CD14-positive monocyte (primary cell): ENCODE data around the gene PAPOLA. TPM values are rescaled to one million over a fixed set of nuclear protein-coding genes. Genes with fewer than 3 reads are reported as not detected.

Source experiments
- DNase-seq, 3 donors: peaks; one replicate each; pipeline ENCODE4 v3.0.0-alpha.2; 2011 to 2022
- H2AFZ ChIP-seq: 2 replicates; pipeline ENCODE4 v1.6.0; 2012; ENCODE audit warnings: mild to moderate bottlenecking, low read depth, low read length, inconsistent platforms; ENCODE audit not compliant: insufficient read depth, poor library complexity, severe bottlenecking
- H3K27ac ChIP-seq, 2 donors: 1 replicate in 1 of 2; 2 replicates in 1 of 2; pipeline ENCODE4 v1.5.1; 2012 to 2013; ENCODE audit warnings: low read length in 2 of 2, control low read depth in 1 of 2, inconsistent platforms in 1 of 2, low read depth in 1 of 2, mild to moderate bottlenecking in 1 of 2
- H3K27me3 ChIP-seq, 2 donors: one replicate each; pipeline versions ENCODE4 v1.6.0 to v1.6.1; 2011 to 2013; ENCODE audit warnings: low read length in 2 of 2; ENCODE audit not compliant: control insufficient read depth in 2 of 2, insufficient read depth in 2 of 2
- H3K36me3 ChIP-seq, 2 donors: replicated peaks in 1 of 2; 1 replicate in 1 of 2; 2 replicates in 1 of 2; pipeline versions ENCODE4 v1.5.1 to v1.6.1; 2012 to 2013; ENCODE audit warnings: low read length in 2 of 2, control low read depth in 1 of 2, inconsistent platforms in 1 of 2, mild to moderate bottlenecking in 1 of 2; ENCODE audit not compliant: insufficient read depth in 2 of 2, control insufficient read depth in 1 of 2
- H3K4me1 ChIP-seq, 2 donors: 1 replicate in 1 of 2; 2 replicates in 1 of 2; pipeline versions ENCODE4 v1.5.1 to v1.6.1; 2012 to 2013; ENCODE audit warnings: low read length in 2 of 2, control low read depth in 1 of 2, inconsistent platforms in 1 of 2, mild to moderate bottlenecking in 1 of 2, moderate library complexity in 1 of 2; ENCODE audit not compliant: insufficient read depth in 2 of 2, control insufficient read depth in 1 of 2
- H3K4me2 ChIP-seq: replicated peaks from 2 replicates; pipeline ENCODE3; 2012; ENCODE audit warnings: low read length, moderate library complexity, mild to moderate bottlenecking; ENCODE audit not compliant: poor library complexity, severe bottlenecking; ENCODE audit errors: extremely low read depth
- H3K4me3 ChIP-seq, 3 experiments: fragments of 200-600 bp in 1 of 3; sonication (generic) in 1 of 3; replicated peaks in 1 of 3; 1 replicate in 2 of 3; 2 replicates in 1 of 3; pipeline ENCODE4 v1.5.1; 2011 to 2013; ENCODE audit warnings: low read length in 3 of 3, mild to moderate bottlenecking in 3 of 3, control low read depth in 2 of 3, low read depth in 2 of 3, inconsistent platforms in 1 of 3, moderate library complexity in 1 of 3
- H3K79me2 ChIP-seq: 2 replicates; pipeline ENCODE4 v1.6.0; 2012; ENCODE audit warnings: mild to moderate bottlenecking, control low read depth, inconsistent platforms, low read length, moderate library complexity; ENCODE audit not compliant: insufficient read depth
- H3K9ac ChIP-seq: 2 replicates; pipeline ENCODE4 v1.6.0; 2017; ENCODE audit warnings: low read length, mild to moderate bottlenecking; ENCODE audit not compliant: insufficient read depth, poor library complexity, severe bottlenecking
- H3K9me3 ChIP-seq, 2 donors: replicated peaks in 1 of 2; 1 replicate in 1 of 2; 2 replicates in 1 of 2; pipeline versions ENCODE4 v1.5.1 to v1.6.1; 2012 to 2013; ENCODE audit warnings: low read length in 2 of 2, control low read depth in 1 of 2; ENCODE audit not compliant: control insufficient read depth in 1 of 2, insufficient read depth in 1 of 2
- H4K20me1 ChIP-seq: 2 replicates; pipeline ENCODE4 v1.6.0; 2012; ENCODE audit warnings: mild to moderate bottlenecking, low read length, control low read depth, moderate library complexity; ENCODE audit not compliant: insufficient read depth
- H3K27ac Mint-ChIP-seq, 7 donors: one replicate each; pipeline ENCODE4 v1.8.0; 2020; ENCODE audit warnings: mild to moderate bottlenecking in 7 of 7, mixed read lengths in 7 of 7, moderate library complexity in 6 of 7, inconsistent platforms in 2 of 7
- H3K27me3 Mint-ChIP-seq, 3 donors: one replicate each; pipeline ENCODE4 v1.8.0; 2021 to 2022; ENCODE audit warnings: low read depth in 3 of 3, mild to moderate bottlenecking in 3 of 3, mixed read lengths in 3 of 3, moderate library complexity in 3 of 3, inconsistent platforms in 1 of 3
- H3K36me3 Mint-ChIP-seq, 2 donors: one replicate each; pipeline ENCODE4 v1.8.0; 2020; ENCODE audit warnings: mixed read lengths in 2 of 2, inconsistent platforms in 1 of 2, mild to moderate bottlenecking in 1 of 2
- H3K4me1 Mint-ChIP-seq: one replicate; pipeline ENCODE4 v1.8.0; 2020; ENCODE audit warnings: mild to moderate bottlenecking, mixed read lengths
- H3K4me3 Mint-ChIP-seq, 2 donors: one replicate each; pipeline ENCODE4 v1.8.0; 2020; ENCODE audit warnings: mild to moderate bottlenecking in 2 of 2, mixed read lengths in 2 of 2, moderate library complexity in 1 of 2
- H3K9me3 Mint-ChIP-seq, 7 donors: one replicate each; pipeline ENCODE4 v1.8.0; 2020 to 2022; ENCODE audit warnings: mixed read lengths in 7 of 7, mild to moderate bottlenecking in 6 of 7, moderate library complexity in 6 of 7, inconsistent platforms in 2 of 7
- WGBS: methylation state at CpG from one replicate; pipeline ENCODE4 v1.1.5; 2013; ENCODE audit warnings: missing lambda C conversion rate; ENCODE audit not compliant: insufficient coverage; 5-methylcytosine and 5-hydroxymethylcytosine counted together
- intact Hi-C, 2 donors: fragments of 100-400 bp; cut with micrococcal nuclease; formaldehyde crosslinking; loops; one replicate each; pipeline versions ENCODE4 v1.15.0 to v1.15.1; 2023
- polyA plus RNA-seq, 3 donors: library from polyadenylated mRNA; depleted of rRNA in 1 of 3; unstranded in 2 of 3; stranded (reverse) in 1 of 3; fragments of 300-500 nt in 2 of 3; fragments of >200 nt in 1 of 3; fragmentation: Illumina TruSeq in 2 of 3; gene quantifications; 1 replicate in 2 of 3; 2 replicates in 1 of 3; pipeline ENCODE4 v1.2.3, GENCODE V29; 2012 to 2021
- TF ChIP-seq, protein P1 (sequence below): fragments of 200-600 bp; IDR thresholded peaks from one replicate; pipeline ENCODE4 v1.8.0; 2022; ENCODE audit warnings: antibody characterized with exemption, mild to moderate bottlenecking

The PAPOLA gene
- polyA plus RNA-seq, 3 donors: 57.9 to 87.5 (median 80.3) TPM

DNA sequence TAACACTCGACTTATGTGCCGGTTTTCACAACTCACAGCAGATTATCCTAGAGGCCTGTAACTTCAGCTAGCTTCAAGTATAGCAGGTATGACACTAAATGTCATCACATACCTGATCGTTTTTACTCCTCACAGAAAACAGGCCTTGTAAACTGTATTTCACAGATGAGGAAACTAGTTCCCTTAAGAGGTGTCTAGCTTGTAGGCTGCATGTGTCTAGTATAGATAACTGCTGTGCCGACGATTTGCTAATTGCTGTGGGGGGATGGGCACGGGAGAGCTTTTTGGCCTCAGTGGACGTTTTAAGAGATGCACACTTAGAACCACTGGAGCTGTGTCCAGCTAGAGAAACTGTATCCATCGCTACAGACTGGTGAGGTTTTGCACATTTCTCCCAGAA is 78.8 kb downstream of the PAPOLA start:
- Histone ChIP-seq H3K9me3 (no peaks in the 10 kb centered on the region), H3K4me1 (no peaks in the 10 kb centered on the region), H3K79me2 (no peaks in the 10 kb centered on the region), H4K20me1 (no peaks in the 10 kb centered on the region), H3K4me3 (no peak overlapping the region), H3K9ac (no peak overlapping the region), H3K4me2 (no peak overlapping the region), H3K36me3 (no peaks in the 10 kb centered on the region), H3K27ac (no peak overlapping the region), H3K27me3 (peaks cover 0 to 15% of the 10 kb centered on the region in 2 donors), H2AFZ (no peak overlapping the region)
- Mint-ChIP-seq H3K36me3 (no peaks in the 10 kb centered on the region), H3K27ac (peak overlapping the region in 1 of 7 donors; percentile 23), H3K4me1 (peaks cover 3% of the 10 kb centered on the region), H3K27me3 (peaks cover 16 to 28% (median 26%) of the 10 kb centered on the region in 3 donors), H3K9me3 (no peaks in the 10 kb centered on the region), H3K4me3 (no peak overlapping the region)
- DNase-seq: no peak
- intact Hi-C loops: no loop called here
- WGBS: 87% methylated on average over 7 of the region's 8 CpGs
- TF ChIP-seq, protein P1, sequence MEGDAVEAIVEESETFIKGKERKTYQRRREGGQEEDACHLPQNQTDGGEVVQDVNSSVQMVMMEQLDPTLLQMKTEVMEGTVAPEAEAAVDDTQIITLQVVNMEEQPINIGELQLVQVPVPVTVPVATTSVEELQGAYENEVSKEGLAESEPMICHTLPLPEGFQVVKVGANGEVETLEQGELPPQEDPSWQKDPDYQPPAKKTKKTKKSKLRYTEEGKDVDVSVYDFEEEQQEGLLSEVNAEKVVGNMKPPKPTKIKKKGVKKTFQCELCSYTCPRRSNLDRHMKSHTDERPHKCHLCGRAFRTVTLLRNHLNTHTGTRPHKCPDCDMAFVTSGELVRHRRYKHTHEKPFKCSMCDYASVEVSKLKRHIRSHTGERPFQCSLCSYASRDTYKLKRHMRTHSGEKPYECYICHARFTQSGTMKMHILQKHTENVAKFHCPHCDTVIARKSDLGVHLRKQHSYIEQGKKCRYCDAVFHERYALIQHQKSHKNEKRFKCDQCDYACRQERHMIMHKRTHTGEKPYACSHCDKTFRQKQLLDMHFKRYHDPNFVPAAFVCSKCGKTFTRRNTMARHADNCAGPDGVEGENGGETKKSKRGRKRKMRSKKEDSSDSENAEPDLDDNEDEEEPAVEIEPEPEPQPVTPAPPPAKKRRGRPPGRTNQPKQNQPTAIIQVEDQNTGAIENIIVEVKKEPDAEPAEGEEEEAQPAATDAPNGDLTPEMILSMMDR: no peak

DNA sequence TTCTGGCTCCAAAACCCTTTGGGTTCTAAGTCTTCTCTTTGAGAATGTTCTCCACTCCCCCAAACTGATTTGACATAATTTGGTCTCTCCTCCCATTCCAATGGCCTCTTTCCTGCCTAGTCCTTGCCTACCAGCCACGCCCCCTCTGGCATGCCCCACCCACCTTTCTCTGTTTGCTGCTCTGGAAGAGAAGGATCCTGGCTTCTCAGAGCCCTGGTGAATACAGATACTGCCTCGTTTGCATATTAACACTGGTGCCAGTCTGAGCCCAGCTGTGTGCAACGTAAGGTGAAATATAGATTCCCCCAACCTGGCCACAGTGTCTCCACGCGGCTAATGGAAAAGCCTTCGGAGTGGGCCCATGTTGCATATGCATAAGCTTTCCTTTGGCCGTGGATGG is 79.7 kb downstream of the PAPOLA start:
- no peak overlapping the region for H3K27ac ChIP-seq
- H3K27me3 ChIP-seq: peaks cover 0 to 15% of the 10 kb centered on the region in 2 donors
- no peak overlapping the region for H3K9ac ChIP-seq
- H3K4me2 ChIP-seq: no peak overlapping the region
- H3K9me3 ChIP-seq: no peaks in the 10 kb centered on the region
- TF ChIP-seq, protein P1: no peak
- no peak for DNase-seq
- intact Hi-C loops: no loop called here
- WGBS: 95% methylated on average over 6 of the region's 7 CpGs
- H3K36me3 ChIP-seq: no peaks in the 10 kb centered on the region
- H3K4me1 Mint-ChIP-seq: peaks cover 3% of the 10 kb centered on the region
- H3K27ac Mint-ChIP-seq: no peak overlapping the region
- no peaks in the 10 kb centered on the region for H3K79me2 ChIP-seq
- H3K4me3 Mint-ChIP-seq: no peak overlapping the region
- H4K20me1 ChIP-seq: no peaks in the 10 kb centered on the region
- no peaks in the 10 kb centered on the region for H3K36me3 Mint-ChIP-seq
- no peak overlapping the region for H2AFZ ChIP-seq
- peaks cover 20 to 29% (median 29%) of the 10 kb centered on the region in 3 donors for H3K27me3 Mint-ChIP-seq
- no peaks in the 10 kb centered on the region for H3K4me1 ChIP-seq
- H3K4me3 ChIP-seq: no peak overlapping the region
- no peaks in the 10 kb centered on the region for H3K9me3 Mint-ChIP-seq
